Liver (tissue), 3 donors: Measurements from ENCODE around the gene KAZN.

Source experiments
- CTCF ChIP-seq: fragments of 150-350 bp; IDR thresholded peaks from 2 replicates; pipeline ENCODE4 v1.5.1; 2017; ENCODE audit warnings: improper control_type of control experiment, low read depth, low read length; ENCODE audit not compliant: missing input control
- EGR1 ChIP-seq, 2 donors: IDR thresholded peaks; 2 replicates each; pipeline ENCODE4 v1.6.1; 2016 to 2018; ENCODE audit warnings: antibody characterized with exemption in 2 of 2, low read depth in 2 of 2
- HNF4G ChIP-seq: IDR thresholded peaks from 2 replicates; pipeline ENCODE4 v1.6.1; 2016; ENCODE audit warnings: antibody characterized with exemption
- JUND ChIP-seq, 2 donors: IDR thresholded peaks; 2 replicates each; pipeline ENCODE4 v1.6.1; 2016; ENCODE audit warnings: antibody characterized with exemption in 2 of 2
- REST ChIP-seq: IDR thresholded peaks from 2 replicates; pipeline ENCODE4 v1.6.1; 2016; ENCODE audit warnings: antibody characterized with exemption, mild to moderate bottlenecking
- RXRA ChIP-seq, 2 donors: IDR thresholded peaks; 2 replicates each; pipeline ENCODE4 v1.6.1; 2017 to 2018; ENCODE audit warnings: antibody characterized with exemption in 2 of 2, mild to moderate bottlenecking in 1 of 2
- SP1 ChIP-seq: IDR thresholded peaks from 2 replicates; pipeline ENCODE4 v1.6.1; 2018; ENCODE audit warnings: antibody characterized with exemption, mild to moderate bottlenecking
- TAF1 ChIP-seq: conservative IDR thresholded peaks from 2 replicates; pipeline ENCODE4 v1.6.1; 2016; ENCODE audit warnings: antibody characterized with exemption, mild to moderate bottlenecking
- YY1 ChIP-seq: IDR thresholded peaks from 2 replicates; pipeline ENCODE4 v1.6.1; 2016; ENCODE audit warnings: antibody characterized with exemption, mild to moderate bottlenecking
- donor health status: healthy.
- donor health status: healthy.

GRCh38 chr1:14607295-14607694 lies 8.8 kb downstream of the KAZN start:
- TF ChIP-seq CTCF (no peak), TAF1 (no peak), REST (no peak), SP1 (no peak), JUND (IDR thresholded peaks at IDR 0.05) (no peak), HNF4G (no peak), YY1 (no peak), RXRA (IDR thresholded peaks at IDR 0.05) (no peak), EGR1 (IDR thresholded peaks at IDR 0.05; ENCODE audit: low read depth in 2 of 2) (no peak)
